HG02763 (cell line): ENCODE measurements around the gene CDC37L1.
"Not testable (repeated sequence)": the region's sequence is repeated elsewhere in the genome, so short reads cannot be mapped to it uniquely, and the experiment has no call there.

ENCODE experiments used
- ATAC-seq: cut with Tn5 transposase; IDR thresholded peaks from one replicate; pipeline ENCODE4 v1.9.1; 2021; ENCODE audit warnings: mild to moderate bottlenecking, moderate library complexity; ENCODE audit not compliant: unreplicated experiment

Gene CDC37L1

DNA sequence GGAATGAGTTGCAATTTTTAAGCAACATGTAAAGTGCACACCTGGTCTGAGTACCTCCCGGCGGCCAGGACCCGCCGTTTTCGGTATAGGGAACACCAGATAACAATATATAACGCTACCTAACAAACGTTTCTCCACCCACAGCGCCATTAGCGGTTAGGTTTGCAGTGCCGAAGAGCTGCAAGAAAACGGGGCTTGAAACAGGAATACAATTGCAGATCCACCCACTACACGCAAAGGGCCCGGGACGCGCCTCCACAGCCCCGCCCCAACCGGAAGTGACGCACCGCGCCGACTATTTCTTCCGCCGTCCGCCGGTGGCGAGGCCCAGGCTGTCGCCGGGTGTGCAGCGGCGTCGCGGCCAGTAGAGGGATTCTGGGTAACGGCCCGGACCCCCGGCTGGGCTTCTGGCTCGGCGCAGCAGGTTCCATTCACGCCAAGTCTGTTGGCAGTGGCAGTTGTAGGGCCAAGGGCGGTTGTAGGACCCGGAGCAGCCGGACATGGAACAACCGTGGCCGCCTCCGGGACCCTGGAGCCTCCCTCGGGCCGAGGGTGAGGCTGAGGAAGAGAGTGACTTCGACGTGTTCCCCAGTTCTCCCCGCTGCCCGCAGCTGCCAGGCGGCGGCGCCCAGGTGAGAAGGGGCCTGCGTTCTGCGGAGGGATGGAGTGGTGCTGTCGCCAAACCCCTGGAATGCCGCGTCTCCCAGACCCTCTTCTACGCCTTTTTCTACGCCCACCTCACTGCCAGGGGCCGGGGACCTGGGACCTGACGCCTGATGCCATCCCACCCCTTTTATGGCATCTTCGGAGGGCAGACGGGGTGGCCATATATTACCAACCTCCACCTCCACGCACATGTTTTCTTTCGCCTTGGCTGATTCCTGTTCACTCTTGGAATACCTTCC, at the start of gene CDC37L1:
TSS of gene CDC37L1 (plus strand) at position 302 of the 905 bp plus-strand sequence. CDS start at position 501, 199 bp downstream.
- peak; percentile 98 for ATAC-seq

DNA sequence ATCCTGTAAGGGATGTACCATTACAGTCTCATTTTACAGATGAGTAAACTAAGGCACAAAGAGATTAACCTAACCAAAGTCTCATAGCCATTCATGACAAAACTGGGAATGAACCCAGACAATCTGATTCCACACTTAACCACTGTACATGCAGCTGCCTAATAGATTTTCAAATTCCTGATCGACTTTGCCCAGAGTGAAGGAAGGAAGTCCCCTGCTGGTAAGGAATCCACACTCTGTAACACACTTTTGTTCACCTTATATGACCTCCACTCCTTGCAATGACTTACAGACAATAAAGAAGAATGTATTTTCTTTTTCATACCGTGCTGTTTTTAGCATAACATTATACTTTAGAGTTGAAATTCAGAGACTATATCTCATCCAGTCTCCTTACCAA, 48.5 kb upstream of the CDC37L1 start:
- ATAC-seq = no peak

DNA sequence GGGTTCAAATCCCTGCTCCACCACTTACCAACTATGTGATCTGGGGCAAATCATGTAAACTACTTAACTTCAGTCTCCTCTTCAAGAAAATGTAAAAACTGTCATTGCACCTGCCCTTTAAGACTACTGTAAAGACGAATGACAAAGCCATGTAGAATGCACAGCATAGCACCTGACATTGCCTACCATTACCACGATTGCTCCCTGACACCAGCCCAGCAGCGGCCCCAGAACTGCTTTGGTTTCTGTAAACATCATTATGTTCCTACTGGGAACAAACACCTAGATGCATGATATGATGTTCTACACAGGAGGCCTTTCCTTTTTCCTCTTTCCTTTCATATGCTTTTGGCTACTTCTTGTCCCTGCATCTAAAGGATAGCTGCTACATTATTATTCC, 40.4 kb upstream of the CDC37L1 start:
- ATAC-seq = no peak

DNA sequence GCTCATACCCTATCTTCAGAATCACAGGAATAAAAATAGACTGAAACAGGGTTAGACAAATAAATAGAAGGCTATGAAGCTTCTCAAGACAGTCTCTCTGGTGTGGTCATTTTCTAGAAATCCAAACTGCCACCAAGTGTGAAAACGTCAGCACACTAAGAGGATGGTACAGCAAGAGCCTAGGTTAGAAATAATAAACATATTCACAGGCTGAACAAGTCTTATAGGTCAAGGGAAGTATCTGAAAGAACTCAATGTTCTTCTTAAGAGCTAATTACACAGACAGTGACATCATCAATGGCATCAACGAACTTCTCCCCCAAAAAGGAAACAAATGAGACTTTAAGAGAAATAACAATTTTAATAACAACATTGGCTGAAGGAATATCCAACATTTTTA, 39.9 kb upstream of the CDC37L1 start:
- ATAC-seq = no peak

DNA sequence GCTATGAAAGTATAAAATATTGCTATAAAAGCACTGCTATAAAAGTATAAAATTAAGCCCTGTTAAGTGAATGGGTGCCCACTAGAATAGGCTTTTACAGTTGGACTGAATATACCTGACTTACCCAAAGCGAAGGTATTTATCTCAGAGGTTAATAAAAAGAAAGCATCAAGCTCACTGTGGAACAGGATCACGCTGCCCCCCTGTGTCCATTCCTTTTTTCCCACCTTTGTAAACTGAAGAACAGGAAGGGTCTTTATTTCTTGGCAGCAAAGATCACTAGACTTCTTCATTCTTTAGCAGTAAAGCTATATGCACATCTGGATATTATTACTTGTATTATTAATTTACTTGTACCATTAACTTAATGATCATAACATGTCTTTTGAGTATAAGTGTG, 39.3 kb upstream of the CDC37L1 start:
- no peak for ATAC-seq

DNA sequence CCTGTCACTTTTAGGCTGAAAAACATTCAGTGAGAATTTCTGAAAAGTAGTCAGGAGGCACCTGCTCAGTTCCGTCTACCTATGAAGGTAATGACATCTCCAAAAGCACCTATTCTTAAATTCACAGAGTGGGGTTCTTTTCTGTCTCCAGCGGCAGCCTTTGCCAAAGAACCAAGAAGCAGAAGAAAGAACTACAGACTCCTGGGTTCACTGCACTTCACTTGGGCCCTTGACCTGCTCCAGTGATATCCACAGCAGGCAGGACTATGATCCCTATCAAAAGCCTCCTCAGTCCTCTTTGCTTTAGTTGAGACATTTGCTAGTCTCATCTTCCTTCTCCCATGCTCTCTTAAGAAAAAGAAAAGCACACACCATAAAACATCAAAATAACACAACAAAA, 37.0 kb upstream of the CDC37L1 start:
- ATAC-seq = no peak

DNA sequence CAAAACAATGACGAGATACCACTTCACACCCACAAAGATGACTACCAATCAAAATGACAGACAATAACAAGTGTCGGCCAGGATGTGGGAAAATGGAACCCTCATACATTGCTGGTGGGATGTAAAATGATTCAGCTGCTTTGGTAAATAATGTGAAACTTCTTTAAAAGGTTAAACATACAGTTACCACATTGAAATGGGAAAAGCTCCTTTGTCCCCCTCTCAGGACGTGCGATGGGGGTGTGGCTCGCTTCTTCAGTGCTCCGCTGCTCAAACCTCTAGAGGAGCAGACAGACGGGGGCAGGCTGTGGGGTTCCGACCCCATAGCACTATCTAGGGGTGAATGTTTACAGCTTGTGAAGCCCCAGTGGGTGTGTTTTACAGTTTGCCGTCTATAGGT, 25.3 kb upstream of the CDC37L1 start:
- no peak for ATAC-seq

DNA sequence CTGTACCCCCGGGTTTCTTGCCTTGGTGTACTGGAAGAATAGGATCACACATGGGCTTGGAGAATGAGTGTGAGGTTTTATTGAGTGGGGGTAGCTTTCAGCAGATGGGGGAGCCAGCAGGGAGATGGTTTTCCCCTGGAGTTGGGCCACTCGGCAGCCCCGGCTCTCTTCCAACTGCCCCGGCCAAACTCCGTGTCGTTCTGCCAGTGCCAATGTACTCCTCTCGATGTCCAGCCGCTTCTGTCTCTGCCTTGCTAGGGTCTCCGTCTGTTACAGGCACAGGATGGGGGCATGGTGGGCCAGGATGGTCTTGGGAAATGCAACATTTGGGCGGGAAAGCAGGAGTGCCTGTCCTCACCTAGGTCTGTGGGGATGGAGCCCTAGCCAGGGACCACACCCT, 24.8 kb upstream of the CDC37L1 start:
- no peak for ATAC-seq

DNA sequence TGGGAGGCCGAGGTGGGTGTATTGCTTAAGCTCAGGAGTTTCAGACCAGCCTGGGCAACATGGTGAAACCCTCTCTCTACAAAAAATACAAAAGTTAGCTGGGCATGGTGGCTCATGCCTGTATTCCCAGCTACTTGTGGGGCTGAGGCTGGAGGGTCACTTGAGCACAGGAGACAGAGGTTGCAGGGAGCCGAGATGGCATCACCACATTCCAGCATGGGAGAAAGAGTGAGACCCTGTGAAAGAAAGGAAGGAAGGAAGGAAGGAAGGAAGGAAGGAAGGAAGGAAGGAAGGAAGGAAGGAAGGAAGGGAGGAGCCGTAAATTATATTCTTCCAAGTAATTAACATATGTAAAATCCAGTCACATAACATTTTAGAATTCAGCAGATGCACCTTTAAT, 23.2 kb upstream of the CDC37L1 start:
- ATAC-seq = not testable (repeated sequence)

- no peak for ATAC-seq
Observed at GRCh38 chr9:4656621-4657020, 22.7 kb upstream of the CDC37L1 start.

- no peak for ATAC-seq
Observed at GRCh38 chr9:4657426-4658159, 21.8 kb upstream of the CDC37L1 start.

DNA sequence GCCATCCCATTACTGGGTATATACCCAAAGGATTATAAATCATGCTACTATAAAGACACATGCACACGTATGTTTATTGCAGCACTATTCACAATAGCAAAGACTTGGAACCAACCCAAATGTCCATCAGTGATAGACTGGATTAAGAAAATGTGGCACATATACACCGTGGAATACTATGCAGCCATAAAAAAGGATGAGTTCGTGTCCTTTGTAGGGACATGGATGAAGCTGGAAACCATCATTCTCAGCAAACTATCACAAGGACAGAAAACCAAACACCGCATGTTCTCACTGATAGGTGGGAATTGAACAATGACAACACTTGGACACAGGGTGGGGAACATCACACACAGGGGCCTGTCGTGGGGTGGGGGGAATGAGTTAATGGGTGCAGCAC, 18.7 kb upstream of the CDC37L1 start:
- not testable (repeated sequence) for ATAC-seq

- ATAC-seq = no peak
Observed at GRCh38 chr9:4661165-4661564, 18.2 kb upstream of the CDC37L1 start.

DNA sequence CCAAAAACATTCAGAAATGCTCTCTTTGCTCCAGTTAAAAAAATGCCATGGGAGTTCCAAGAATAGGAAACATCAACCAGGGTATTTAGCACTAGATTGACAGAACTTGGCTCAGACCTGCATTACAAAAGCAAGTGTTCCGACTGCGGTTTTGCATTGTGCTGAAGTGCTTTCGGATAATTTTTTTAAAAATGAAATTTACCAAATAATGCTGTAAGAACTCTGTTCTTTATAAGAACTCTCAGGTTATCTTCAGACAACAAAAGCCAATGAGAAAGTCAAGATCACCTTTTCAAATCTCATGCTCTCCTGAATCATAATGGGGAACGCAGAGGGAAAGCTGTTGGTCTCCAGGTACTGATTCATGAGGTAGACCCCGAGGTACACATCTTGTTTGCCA, 17.8 kb upstream of the CDC37L1 start:
- no peak for ATAC-seq

DNA sequence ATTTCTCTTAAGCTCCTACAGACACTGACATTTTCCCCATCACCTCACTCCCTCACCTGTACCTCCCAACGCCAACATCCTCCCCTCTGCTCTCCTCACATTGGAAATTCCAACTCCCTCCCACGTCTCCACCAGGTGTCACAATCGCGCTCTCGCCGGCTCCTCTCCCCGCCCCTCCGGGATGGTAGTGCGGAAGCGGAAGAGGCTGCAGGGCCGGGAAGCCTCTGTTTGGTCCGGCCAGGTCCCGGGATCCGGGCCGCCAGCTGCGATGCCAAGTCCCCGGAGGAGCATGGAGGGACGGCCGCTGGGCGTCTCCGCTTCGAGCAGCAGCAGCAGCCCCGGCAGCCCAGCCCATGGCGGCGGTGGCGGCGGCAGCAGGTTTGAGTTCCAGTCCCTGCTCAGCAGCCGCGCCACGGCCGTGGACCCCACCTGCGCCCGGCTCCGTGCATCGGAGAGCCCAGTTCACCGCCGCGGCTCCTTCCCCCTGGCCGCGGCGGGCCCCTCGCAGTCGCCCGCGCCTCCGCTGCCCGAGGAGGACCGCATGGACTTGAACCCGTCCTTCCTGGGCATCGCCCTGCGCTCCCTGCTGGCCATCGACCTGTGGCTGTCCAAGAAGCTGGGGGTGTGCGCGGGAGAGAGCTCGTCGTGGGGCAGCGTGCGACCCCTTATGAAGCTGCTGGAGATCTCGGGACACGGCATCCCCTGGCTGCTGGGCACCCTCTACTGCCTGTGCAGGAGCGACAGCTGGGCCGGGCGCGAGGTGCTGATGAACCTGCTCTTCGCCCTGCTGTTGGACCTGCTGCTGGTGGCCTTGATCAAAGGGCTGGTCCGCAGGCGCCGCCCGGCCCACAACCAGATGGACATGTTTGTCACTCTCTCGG, 17.0 kb upstream of the CDC37L1 start, which contains the start of gene PLPP6:
TSS of gene PLPP6 (plus strand) at position 187 of the 881 bp plus-strand sequence. CDS start at position 269, 82 bp downstream.
- peak; percentile 85 for ATAC-seq

- no peak for ATAC-seq
Observed at GRCh38 chr9:4662989-4663792, 16.2 kb upstream of the CDC37L1 start.

DNA sequence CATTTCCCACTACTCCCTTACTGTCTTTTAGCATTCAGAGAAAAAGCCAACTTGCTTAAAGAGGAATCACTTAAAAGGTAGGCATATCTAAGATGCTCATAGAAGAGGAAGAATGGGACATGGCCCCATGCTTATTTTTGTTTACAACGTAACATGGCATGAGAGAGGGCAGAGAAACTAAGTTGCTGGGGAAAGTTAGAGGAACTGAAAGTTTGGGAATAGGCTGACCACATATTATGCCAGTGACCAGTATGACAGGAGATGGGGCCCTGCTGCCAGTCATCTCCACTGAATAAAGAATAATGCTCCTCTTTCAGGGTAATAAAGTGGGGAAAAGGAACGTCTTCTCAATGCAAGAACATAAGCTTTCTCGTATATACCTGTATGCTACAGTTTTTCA, 15.4 kb upstream of the CDC37L1 start:
- ATAC-seq = no peak

DNA sequence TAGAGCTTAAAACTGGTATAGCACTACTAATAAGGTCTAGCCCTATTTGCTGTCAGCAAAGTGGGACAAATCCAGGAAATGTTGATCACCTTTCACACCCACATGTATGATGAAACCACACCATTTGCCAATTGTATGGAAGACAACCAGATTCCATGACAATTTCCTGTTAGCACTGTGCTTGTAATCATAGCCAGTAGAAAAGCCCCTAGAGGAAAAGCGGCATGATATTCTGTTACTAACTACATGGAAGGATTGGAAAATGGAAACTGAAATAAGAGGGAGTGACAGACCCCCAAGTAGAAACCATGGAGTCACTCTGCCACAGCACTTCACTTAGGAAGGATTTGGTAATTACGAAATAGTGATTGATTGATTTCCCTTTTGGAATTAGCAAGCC, 14.0 kb upstream of the CDC37L1 start:
- no peak for ATAC-seq

DNA sequence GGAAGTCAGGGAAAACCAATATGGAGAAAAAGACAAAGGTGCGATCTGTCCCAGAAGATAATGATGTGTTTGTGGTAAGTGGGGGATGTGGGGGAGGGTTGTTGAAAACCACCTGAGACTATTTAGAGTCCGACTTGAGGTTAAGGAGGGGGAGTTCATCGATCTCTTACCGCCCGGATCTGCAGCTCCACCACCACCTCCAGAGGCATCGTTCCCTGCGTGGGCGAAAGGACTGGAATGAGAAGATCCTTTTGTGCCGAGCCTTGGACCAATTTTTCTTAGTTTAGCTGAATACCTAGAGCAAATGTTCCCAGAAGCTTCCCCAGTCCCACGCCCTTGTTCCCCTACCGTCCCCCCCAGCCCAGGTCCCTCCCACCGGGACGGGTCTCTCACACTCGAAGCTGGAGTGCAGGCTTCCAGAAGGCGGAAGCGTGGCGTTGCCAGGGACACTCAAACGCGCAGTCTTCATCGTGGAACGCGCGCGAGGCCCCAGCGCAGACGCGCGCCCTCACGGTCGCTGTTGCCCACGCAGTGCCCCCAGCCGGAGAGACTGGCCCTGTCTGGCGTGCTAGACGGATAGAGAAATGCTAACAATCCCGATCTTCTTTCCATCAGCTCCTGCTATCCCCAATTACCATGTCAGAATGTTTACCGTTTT, 13.2 kb upstream of the CDC37L1 start, which contains the start of gene SPATA6L:
TSS of gene SPATA6L (minus strand) at position 439 of the 658 bp plus-strand sequence. CDS start at position 209, 230 bp downstream.
- ATAC-seq = no peak
